HG02973 (cell line): Measurements from ENCODE around the gene ATOX1.
"Not testable (repeated sequence)": the region's sequence is repeated elsewhere in the genome, so short reads cannot be mapped to it uniquely, and the experiment has no call there.

Source experiments
- ATAC-seq: cut with Tn5 transposase; IDR thresholded peaks from one replicate; pipeline ENCODE4 v1.9.1; 2021; ENCODE audit warnings: moderate library complexity; ENCODE audit not compliant: unreplicated experiment

The ATOX1 gene

GRCh38 chr5:151699071-151699901 is 59.1 kb downstream of the ATOX1 start:
- ATAC-seq: no peak

DNA sequence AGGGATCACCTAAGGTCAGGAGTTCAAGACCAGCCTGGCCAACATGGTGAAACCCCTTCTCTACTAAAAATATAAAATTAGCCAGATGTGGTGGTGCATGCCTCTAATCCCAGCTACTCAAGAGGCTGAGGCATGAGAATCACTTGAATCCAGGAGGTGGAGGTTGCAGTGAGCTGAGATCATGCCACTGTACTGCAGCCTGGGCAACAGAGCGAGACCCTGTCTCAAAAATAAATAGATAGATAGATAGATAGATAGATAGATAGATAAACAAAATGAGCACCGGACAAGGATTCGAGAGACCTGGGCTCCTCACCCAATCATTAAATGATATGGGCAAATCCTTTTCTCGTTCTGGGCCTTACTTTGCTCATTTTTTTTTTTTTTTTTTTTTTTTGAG is 60.4 kb downstream of the ATOX1 start:
- ATAC-seq: not testable (repeated sequence)

DNA sequence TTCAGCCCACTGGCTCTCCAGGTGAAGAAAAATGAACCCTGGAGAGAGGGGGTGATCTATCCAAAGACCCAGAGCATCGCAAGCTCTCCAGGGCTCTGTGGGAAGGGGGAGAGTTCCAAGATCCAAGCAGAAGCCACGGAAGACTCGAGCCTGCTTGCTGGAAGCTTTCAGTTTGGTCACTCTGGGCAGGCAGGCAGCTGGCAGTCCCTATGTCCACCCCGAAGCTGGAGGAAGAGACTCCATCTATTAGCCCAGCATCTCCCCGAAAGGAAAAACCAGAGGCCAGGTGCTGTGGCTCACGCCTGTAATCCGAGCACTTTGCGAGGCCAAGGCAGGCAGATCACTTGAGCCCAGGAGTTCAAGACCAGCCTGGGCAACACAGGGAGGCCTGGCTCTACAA is 61.0 kb downstream of the ATOX1 start:
- no peak for ATAC-seq

DNA sequence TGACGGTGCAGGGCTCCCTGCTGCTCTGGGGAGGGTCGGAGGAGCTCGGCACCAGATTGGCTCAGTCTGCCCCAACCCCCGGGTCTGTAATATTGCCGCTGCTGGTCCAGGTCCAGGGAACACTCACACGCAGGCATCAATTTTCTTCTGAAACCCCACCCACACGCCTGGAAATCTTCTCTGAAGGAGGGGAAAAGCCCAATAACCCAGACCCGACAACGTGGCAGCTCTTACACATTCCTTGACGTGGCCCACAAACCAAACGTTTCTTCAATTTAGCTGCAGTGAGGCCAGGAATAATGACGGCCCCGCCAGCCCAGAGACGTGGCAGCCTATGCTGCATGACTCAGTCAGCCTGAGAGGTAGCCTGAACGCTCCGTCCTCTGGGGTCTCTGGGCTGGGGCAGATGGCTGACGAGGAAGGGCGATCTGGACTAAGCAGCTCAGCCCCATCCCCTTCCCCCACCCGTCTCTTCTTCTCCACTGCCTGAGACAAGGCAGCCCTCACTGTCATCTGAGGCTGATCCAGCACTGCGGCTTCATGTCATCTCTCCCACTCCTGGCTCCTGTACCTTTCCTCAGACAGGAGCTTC is 61.9 kb downstream of the ATOX1 start:
- no peak for ATAC-seq

GRCh38 chr5:151695464-151695863 is 63.0 kb downstream of the ATOX1 start:
- no peak for ATAC-seq

DNA sequence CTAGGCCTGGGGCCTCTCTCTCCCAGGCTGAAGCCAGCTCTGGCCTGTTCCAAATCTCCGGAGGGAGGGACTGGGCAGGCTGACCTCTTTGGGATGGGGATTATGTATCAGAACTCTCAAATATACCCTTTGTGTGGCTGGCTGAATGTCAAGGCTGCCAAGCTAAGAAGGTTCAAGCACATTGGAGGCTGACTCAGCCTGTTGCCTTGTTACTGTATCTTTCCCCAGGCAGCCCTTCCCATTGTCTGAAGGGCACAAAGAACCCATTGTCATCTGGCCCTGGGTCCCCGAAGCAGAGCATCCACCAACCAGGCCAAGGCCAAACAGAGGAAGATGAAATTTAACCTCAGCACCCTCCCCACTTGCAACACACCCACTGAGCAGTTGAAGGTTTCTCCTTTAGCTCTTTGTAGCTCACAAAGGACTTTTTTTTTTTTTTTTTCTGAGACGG is 64.4 kb downstream of the ATOX1 start:
- no peak for ATAC-seq
